ENCODE measurements around the gene FBXW7.

DNA sequence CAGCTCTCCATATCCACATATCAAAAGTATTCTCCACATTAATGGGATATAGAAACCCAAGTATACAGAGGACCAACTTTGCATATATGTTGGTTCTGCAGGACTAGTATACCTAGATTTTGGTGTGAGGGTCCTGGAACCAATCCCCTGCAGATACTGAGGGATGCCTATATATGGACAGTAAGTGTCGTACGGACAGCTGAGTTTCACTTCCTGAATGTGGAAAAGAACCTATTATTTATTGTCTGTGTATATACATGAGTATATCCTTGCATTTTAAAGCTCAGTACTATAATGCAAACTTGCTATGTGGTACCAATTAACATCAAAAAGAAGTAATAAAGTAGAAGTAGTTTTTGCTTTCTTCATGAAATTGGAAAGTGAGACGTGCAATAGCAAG lies 101.9 kb downstream of the FBXW7 start:
- TF ChIP-seq REST (IDR thresholded peaks at IDR 0.05; ENCODE audit: insufficient read depth in 1 of 2, low read depth in 2 of 2, low read length in 2 of 2) (no peak), POLR2AphosphoS5 (IDR thresholded peaks at IDR 0.05; ENCODE audit: low read depth, low read length) (no peak), TAF1 (IDR thresholded peaks at IDR 0.05; ENCODE audit: borderline replicate concordance, insufficient read depth, low read length) (no peak), SIN3A (IDR thresholded peaks at IDR 0.05; ENCODE audit: borderline replicate concordance, insufficient read depth, low read length) (no peak)

All from PFSK-1 (cell line).